Body of pancreas (tissue), 4 donors: ENCODE measurements around the gene DDX20.

Source experiments
- CTCF ChIP-seq, 7 experiments: fragments of 450-650 bp in 4 of 7; fragments of 200-600 bp in 3 of 7; sonication (generic) in 3 of 7; IDR thresholded peaks; one replicate each; pipeline ENCODE4 v1.5.1; 2016 to 2019; ENCODE audit warnings: antibody characterized with exemption in 7 of 7
- POLR2A ChIP-seq, 3 donors: fragments of 450-650 bp; IDR thresholded peaks; one replicate each; pipeline ENCODE4 v1.6.1; 2016; ENCODE audit warnings: antibody characterized with exemption in 3 of 3, mild to moderate bottlenecking in 2 of 3

- TF ChIP-seq POLR2A (IDR thresholded peaks at IDR 0.05) (no peak), CTCF (IDR thresholded peaks at IDR 0.05) (no peak)
These were observed 36.5 kb downstream of the DDX20 start for GRCh38 chr1:111792249-111792648.
